ENCODE results near the gene LRTM2. TPM values are rescaled to one million over a fixed set of nuclear protein-coding genes. Genes with fewer than 3 reads are reported as not detected.

LRTM2 gene
- total RNA-seq, 4 donors from 2014 or later: not detected

DNA sequence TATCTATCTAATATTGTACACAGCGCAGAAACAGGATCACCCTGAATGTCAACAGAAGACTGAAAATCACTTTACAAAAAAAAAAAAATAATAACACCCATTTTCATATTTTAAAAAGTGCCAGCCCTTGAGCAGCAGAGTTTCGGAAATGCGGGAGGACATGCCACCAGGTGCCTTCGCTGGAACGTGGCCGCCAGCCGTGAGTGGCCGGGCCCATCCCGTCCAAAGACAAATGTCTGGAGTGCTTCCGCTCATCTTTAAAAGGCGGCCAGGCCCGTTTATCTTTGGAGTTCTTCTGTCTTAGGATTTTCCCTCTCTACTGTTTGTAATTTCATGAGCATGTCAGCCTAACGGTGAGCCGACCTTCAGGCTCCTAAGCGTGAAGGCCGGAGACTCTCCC, 43.5 kb downstream of the LRTM2 start:
- in situ Hi-C loops (cut with MboI; ENCODE audit: low pct_ligation_motif_present in 1 of 4, low pct_unique_long_range_greater_than_20kb in 1 of 4, low sequenced_read_pairs in 3 of 4) (no loop called here), intact Hi-C loops (cut with DNase I; ENCODE audit: low total_unique reads) (no loop called here)
- DNase-seq: no peak
- peaks cover 4% of the 10 kb centered on the region for H3K27me3 ChIP-seq
- 91 to 95% methylated on average over 15 to 16 of the region's 16 CpGs for WGBS, 2 donors (ENCODE audit: low coverage in 1 of 2)
- TF ChIP-seq EP300 (IDR thresholded peaks at IDR 0.05; ENCODE audit: low read depth) (no peak), POLR2AphosphoS5 (IDR thresholded peaks at IDR 0.05) (no peak), POLR2A (IDR thresholded peaks at IDR 0.05) (no peak)
- TF ChIP-seq, protein P1, sequence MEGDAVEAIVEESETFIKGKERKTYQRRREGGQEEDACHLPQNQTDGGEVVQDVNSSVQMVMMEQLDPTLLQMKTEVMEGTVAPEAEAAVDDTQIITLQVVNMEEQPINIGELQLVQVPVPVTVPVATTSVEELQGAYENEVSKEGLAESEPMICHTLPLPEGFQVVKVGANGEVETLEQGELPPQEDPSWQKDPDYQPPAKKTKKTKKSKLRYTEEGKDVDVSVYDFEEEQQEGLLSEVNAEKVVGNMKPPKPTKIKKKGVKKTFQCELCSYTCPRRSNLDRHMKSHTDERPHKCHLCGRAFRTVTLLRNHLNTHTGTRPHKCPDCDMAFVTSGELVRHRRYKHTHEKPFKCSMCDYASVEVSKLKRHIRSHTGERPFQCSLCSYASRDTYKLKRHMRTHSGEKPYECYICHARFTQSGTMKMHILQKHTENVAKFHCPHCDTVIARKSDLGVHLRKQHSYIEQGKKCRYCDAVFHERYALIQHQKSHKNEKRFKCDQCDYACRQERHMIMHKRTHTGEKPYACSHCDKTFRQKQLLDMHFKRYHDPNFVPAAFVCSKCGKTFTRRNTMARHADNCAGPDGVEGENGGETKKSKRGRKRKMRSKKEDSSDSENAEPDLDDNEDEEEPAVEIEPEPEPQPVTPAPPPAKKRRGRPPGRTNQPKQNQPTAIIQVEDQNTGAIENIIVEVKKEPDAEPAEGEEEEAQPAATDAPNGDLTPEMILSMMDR (IDR thresholded peaks at IDR 0.05): no peak
- no peak overlapping the region for H3K4me3 ChIP-seq
- no peaks in the 10 kb centered on the region for H3K4me1 ChIP-seq
- no peaks in the 10 kb centered on the region for H3K9me3 ChIP-seq
- H3K27ac ChIP-seq: no peak overlapping the region
- no peaks in the 10 kb centered on the region for H3K36me3 ChIP-seq

DNA sequence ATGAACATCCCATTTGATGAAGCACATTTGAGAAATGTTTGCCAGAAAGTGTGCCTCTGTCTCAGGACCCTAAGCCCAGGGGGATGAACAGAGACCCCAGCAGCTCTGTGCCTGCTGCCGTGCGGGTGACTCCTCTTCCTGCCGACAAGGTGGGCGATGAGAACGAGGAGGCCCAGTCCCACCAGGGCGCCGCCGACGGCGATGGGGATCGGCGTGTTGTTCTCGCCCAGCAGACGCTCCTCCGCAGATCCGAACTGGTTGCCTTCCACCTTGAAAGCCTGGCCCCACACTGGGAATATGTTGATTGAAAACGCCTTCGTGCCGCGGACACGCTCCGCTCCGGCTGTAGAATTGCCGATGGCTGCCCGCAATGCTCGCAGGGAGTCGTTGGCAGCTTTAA, 44.1 kb downstream of the LRTM2 start:
- Histone ChIP-seq H3K27me3 (peaks cover 4% of the 10 kb centered on the region), H3K36me3 (no peaks in the 10 kb centered on the region), H3K4me1 (no peaks in the 10 kb centered on the region), H3K9me3 (no peaks in the 10 kb centered on the region), H3K4me3 (no peak overlapping the region), H3K27ac (no peak overlapping the region)
- intact Hi-C loops (cut with DNase I; ENCODE audit: low total_unique reads) (no loop called here), in situ Hi-C loops (cut with MboI; ENCODE audit: low pct_ligation_motif_present in 1 of 4, low pct_unique_long_range_greater_than_20kb in 1 of 4, low sequenced_read_pairs in 3 of 4) (no loop called here)
- 60 to 89% methylated on average over 1 to 27 of the region's 27 CpGs for WGBS, 2 donors (ENCODE audit: low coverage in 1 of 2)
- DNase-seq: no peak
- TF ChIP-seq, protein P1 (IDR thresholded peaks at IDR 0.05): no peak
- TF ChIP-seq EP300 (IDR thresholded peaks at IDR 0.05; ENCODE audit: low read depth) (no peak), POLR2A (IDR thresholded peaks at IDR 0.05) (no peak), POLR2AphosphoS5 (IDR thresholded peaks at IDR 0.05) (no peak)

DNA sequence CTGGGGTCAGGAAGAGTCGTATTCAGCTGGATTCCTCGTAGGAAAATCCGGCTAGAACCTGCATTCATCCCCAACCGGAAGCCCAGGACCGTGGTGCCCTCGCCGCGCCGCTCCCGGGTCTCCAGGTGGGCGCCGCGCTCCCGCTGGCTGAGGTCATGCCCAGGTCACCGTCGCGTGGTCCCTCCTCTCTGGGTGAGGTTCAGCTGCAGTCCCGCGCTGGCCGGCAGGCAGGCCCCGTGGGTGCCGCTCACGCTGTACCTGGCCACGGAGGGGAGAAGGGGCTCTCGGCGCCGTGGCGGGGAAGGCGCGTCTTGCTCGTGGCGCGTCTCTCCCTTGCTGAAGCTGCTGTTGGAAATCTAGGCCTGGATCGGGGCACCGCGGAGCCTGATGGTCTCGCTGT, 44.5 kb downstream of the LRTM2 start:
- TF ChIP-seq, protein P1 (IDR thresholded peaks at IDR 0.05): no peak
- no peak for TF ChIP-seq POLR2AphosphoS5 (IDR thresholded peaks at IDR 0.05)
- no peak for TF ChIP-seq POLR2A (IDR thresholded peaks at IDR 0.05)
- no peak for TF ChIP-seq EP300 (IDR thresholded peaks at IDR 0.05; ENCODE audit: low read depth)

DNA sequence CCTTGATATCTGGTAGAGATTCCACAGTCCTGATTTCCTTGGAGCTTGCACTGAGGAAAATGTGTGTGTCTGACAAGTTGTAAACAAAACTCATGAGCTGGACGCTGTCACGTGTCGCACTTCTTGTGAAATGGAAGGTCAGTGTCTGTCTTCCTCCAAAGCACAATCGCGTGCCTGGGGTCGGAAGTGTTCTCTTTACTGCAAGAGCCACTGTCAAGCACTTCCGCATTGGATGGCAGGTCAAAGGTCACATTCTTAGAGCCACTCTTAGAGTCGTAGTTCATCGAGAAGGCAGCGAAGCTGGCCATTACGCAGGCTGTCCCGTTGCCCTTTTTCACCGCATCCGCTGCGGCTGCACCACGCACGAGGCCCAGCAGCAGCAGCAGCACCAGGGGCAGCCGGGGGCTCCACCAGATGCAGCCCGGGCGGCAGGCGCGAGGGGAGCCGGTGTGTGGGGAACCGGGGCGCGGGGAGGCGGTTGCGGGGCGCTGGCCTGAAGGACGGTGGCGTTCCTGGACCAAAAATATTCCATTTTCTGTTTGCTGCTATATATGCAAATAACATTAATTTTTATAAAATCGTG, 45.0 kb downstream of the LRTM2 start:
- H3K36me3 ChIP-seq: no peaks in the 10 kb centered on the region
- no peak overlapping the region for H3K27ac ChIP-seq
- intact Hi-C loops (cut with DNase I; ENCODE audit: low total_unique reads) (no loop called here), in situ Hi-C loops (cut with MboI; ENCODE audit: low pct_ligation_motif_present in 1 of 4, low pct_unique_long_range_greater_than_20kb in 1 of 4, low sequenced_read_pairs in 3 of 4) (no loop called here)
- no peak for DNase-seq
- WGBS, 2 donors (ENCODE audit: low coverage in 1 of 2): 65 to 87% methylated on average over 6 to 32 of the region's 32 CpGs
- H3K4me1 ChIP-seq: no peaks in the 10 kb centered on the region
- TF ChIP-seq POLR2AphosphoS5 (IDR thresholded peaks at IDR 0.05) (no peak), POLR2A (IDR thresholded peaks at IDR 0.05) (no peak), EP300 (IDR thresholded peaks at IDR 0.05; ENCODE audit: low read depth) (no peak)
- TF ChIP-seq, protein P1 (IDR thresholded peaks at IDR 0.05): no peak
- H3K27me3 ChIP-seq: peaks cover 4% of the 10 kb centered on the region
- H3K9me3 ChIP-seq: no peaks in the 10 kb centered on the region
- no peak overlapping the region for H3K4me3 ChIP-seq

More for the DNA sequence above, 44.5 kb downstream of the LRTM2 start:
- in situ Hi-C loops (cut with MboI; ENCODE audit: low pct_ligation_motif_present in 1 of 4, low pct_unique_long_range_greater_than_20kb in 1 of 4, low sequenced_read_pairs in 3 of 4) (no loop called here), intact Hi-C loops (cut with DNase I; ENCODE audit: low total_unique reads) (no loop called here)
- no peak for DNase-seq
- no peak overlapping the region for H3K4me3 ChIP-seq
- no peaks in the 10 kb centered on the region for H3K36me3 ChIP-seq
- H3K27ac ChIP-seq: no peak overlapping the region
- WGBS, 2 donors (ENCODE audit: low coverage in 1 of 2): 87% methylated on average over 34 of the region's 37 CpGs; no CpG with 5 or more reads in 1 of the 2 donors
- no peaks in the 10 kb centered on the region for H3K4me1 ChIP-seq
- peaks cover 4% of the 10 kb centered on the region for H3K27me3 ChIP-seq
- H3K9me3 ChIP-seq: no peaks in the 10 kb centered on the region

All from transverse colon (tissue), 4 donors.